ENCODE data around the gene APC.

APC gene

DNA sequence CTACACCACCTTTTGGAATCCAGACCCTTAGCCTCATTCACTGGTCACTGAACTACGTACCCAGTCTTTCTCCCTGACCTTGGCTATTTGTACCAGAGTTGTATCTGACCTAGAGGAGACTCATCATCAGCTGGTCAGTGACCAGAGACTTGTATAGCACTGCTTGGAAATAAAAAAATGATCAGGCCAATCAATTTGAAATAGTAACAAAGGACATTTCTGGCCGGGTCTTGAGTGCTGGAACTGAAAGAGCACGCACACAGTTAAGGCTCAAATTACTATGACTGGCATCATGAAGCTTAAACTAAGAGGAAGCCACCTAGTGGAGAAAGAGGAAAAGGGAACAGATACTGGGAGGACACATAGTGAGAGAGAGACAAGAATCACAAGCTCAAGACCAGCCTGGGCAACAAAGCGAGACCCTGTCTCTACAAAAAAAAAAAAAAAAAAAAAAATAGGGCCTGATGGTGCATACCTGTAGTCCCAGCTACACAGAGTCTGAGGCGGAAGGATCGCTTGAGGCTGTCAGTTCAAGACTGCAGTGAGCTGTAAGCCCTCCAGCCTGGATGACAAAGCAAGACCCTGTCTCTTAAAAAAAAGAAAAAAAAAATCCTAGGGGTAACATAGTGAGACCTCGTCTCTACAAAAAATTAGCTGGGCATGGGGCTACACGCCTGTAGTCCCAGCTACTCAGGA lies 110.6 kb downstream of the APC start (continued):
- TF ChIP-seq, protein P1, sequence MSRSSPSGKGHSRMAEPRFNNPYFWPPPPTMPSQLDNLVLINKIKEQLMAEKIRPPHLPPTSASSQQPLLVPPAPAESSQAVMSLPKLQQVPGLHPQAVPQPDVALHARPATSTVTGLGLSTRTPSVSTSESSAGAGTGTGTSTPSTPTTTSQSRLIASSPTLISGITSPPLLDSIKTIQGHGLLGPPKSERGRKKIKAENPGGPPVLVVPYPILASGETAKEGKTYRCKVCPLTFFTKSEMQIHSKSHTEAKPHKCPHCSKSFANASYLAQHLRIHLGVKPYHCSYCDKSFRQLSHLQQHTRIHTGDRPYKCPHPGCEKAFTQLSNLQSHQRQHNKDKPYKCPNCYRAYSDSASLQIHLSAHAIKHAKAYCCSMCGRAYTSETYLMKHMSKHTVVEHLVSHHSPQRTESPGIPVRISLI (tag by site-specific recombination; IDR thresholded peaks at IDR 0.05): 0 out of 2 replicates have a peak, but pooled peaks have one; percentile 23
- TF ChIP-seq ZFP69B (tag by site-specific recombination; IDR thresholded peaks at IDR 0.05): no peak
- no peak for TF ChIP-seq GLI4 (tag by site-specific recombination; IDR thresholded peaks at IDR 0.05)
- TF ChIP-seq, protein P2, sequence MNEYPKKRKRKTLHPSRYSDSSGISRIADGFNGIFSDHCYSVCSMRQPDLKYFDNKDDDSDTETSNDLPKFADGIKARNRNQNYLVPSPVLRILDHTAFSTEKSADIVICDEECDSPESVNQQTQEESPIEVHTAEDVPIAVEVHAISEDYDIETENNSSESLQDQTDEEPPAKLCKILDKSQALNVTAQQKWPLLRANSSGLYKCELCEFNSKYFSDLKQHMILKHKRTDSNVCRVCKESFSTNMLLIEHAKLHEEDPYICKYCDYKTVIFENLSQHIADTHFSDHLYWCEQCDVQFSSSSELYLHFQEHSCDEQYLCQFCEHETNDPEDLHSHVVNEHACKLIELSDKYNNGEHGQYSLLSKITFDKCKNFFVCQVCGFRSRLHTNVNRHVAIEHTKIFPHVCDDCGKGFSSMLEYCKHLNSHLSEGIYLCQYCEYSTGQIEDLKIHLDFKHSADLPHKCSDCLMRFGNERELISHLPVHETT (tag by site-specific recombination; IDR thresholded peaks at IDR 0.05): 0 out of 2 replicates have a peak, but pooled peaks have one; percentile 40
- peak; percentile 55 for TF ChIP-seq ZNF600 (tag by site-specific recombination; IDR thresholded peaks at IDR 0.05)
- TF ChIP-seq, protein P3, sequence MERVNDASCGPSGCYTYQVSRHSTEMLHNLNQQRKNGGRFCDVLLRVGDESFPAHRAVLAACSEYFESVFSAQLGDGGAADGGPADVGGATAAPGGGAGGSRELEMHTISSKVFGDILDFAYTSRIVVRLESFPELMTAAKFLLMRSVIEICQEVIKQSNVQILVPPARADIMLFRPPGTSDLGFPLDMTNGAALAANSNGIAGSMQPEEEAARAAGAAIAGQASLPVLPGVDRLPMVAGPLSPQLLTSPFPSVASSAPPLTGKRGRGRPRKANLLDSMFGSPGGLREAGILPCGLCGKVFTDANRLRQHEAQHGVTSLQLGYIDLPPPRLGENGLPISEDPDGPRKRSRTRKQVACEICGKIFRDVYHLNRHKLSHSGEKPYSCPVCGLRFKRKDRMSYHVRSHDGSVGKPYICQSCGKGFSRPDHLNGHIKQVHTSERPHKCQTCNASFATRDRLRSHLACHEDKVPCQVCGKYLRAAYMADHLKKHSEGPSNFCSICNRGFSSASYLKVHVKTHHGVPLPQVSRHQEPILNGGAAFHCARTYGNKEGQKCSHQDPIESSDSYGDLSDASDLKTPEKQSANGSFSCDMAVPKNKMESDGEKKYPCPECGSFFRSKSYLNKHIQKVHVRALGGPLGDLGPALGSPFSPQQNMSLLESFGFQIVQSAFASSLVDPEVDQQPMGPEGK (tag by site-specific recombination; IDR thresholded peaks at IDR 0.05): no peak
- TF ChIP-seq ZNF121 (tag by site-specific recombination; IDR thresholded peaks at IDR 0.05): peak; percentile 73; the same call in 1 of the 2 replicates
- TF ChIP-seq SP2 (tag by site-specific recombination; IDR thresholded peaks at IDR 0.05): no peak
- 0 out of 2 replicates have a peak, but pooled peaks have one; percentile 46 for TF ChIP-seq ZNF660 (tag by site-specific recombination; IDR thresholded peaks at IDR 0.05)

DNA sequence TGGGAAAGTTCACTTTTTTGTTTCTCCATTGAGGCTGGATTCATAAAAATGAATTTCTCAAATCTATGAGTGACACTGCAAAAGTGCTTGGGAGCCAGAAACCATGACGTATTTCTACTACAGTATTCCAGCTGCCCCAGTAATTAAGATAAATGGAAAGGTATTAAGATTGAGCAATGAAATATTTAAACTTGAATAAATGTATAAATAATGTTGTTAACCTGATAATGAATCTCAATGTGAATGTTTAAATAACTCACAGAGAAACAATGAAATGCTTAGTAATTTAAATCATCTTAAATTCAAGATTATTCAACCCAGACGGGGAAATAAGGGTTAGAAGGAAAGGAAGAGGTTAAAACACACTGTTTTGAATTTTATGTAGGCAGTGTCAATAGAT lies 112.2 kb downstream of the APC start:
- ChIA-PET POLR2A (no interaction called here), CTCF (interaction anchor here (0.9 to 1.8 kb wide), 2 partner anchors 11 to 299 kb away, joined by 3 to 5 read pairs; partner anchors contain the start of gene SRP19)
- no peak for TF ChIP-seq ZBTB17 (tag by site-specific recombination; IDR thresholded peaks at IDR 0.05)
- TF ChIP-seq, protein P4, sequence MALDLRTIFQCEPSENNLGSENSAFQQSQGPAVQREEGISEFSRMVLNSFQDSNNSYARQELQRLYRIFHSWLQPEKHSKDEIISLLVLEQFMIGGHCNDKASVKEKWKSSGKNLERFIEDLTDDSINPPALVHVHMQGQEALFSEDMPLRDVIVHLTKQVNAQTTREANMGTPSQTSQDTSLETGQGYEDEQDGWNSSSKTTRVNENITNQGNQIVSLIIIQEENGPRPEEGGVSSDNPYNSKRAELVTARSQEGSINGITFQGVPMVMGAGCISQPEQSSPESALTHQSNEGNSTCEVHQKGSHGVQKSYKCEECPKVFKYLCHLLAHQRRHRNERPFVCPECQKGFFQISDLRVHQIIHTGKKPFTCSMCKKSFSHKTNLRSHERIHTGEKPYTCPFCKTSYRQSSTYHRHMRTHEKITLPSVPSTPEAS (tag by site-specific recombination; IDR thresholded peaks at IDR 0.05): no peak
- TF ChIP-seq ZNF701 (tag by site-specific recombination; IDR thresholded peaks at IDR 0.05): no peak
- no peak for TF ChIP-seq ZNF426 (tag by site-specific recombination; IDR thresholded peaks at IDR 0.05)
- no peak for TF ChIP-seq ZIC2 (tag by site-specific recombination; IDR thresholded peaks at IDR 0.05)
- no peak for TF ChIP-seq ZNF23 (tag by site-specific recombination; IDR thresholded peaks at IDR 0.05; ENCODE audit: borderline replicate concordance)
- no peak for TF ChIP-seq REPIN1 (tag by site-specific recombination; IDR thresholded peaks at IDR 0.05; ENCODE audit: low read depth)
- H3K4me1 ChIP-seq (ENCODE audit: control insufficient read depth, insufficient read depth, low read length): no peaks in the 10 kb centered on the region; the same call in 1 of the 2 replicates
- no peak overlapping the region for H3K27ac ChIP-seq (ENCODE audit: extremely low read depth, low read depth, low read length)
- H3K4me3 ChIP-seq (ENCODE audit: low read depth, low read length): no peak overlapping the region
- H3K36me3 ChIP-seq (ENCODE audit: control insufficient read depth in 2 of 2, insufficient read depth in 1 of 2, low read length in 2 of 2): no peaks in the 10 kb centered on the region
- H3K9me3 ChIP-seq (ENCODE audit: control insufficient read depth, insufficient read depth, low read depth, low read length): no peaks in the 10 kb centered on the region

DNA sequence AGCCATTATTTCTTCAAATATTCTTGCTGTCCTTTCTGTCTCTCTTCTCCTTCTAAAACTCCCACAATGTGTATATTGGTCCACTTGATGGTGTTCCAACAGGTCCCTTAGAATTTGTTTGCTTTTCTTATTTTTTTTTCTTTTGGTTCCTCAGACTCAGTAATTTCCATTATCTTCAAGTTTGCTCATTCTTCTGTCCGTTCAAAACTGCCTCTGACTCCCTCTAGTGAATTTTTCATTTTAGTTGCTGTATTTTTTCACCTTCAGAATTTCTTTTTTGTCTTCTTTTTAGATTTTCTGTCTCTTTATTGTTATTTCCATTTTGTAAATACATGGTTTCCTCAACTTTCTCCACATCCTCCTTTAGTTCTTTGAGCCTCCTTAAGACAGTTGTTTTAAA lies 117.0 kb downstream of the APC start:
- Histone ChIP-seq H3K4me3 (ENCODE audit: low read depth, low read length) (no peak overlapping the region), H3K4me1 (ENCODE audit: control insufficient read depth, insufficient read depth, low read length) (no peaks in the 10 kb centered on the region), H3K36me3 (ENCODE audit: control insufficient read depth in 2 of 2, insufficient read depth in 1 of 2, low read length in 2 of 2) (no peaks in the 10 kb centered on the region), H3K27ac (ENCODE audit: extremely low read depth, low read depth, low read length) (no peak overlapping the region), H3K9me3 (ENCODE audit: control insufficient read depth, insufficient read depth, low read depth, low read length) (no peaks in the 10 kb centered on the region)
- ChIA-PET POLR2A (no interaction called here), CTCF (interaction anchor here (0.6 to 1.0 kb wide), 2 partner anchors 163 to 667 kb away, joined by 3 read pairs; no protein-coding TSS in a partner anchor)
- TF ChIP-seq ZNF558 (tag by site-specific recombination; IDR thresholded peaks at IDR 0.05): peak; percentile 5
- TF ChIP-seq, protein P5, sequence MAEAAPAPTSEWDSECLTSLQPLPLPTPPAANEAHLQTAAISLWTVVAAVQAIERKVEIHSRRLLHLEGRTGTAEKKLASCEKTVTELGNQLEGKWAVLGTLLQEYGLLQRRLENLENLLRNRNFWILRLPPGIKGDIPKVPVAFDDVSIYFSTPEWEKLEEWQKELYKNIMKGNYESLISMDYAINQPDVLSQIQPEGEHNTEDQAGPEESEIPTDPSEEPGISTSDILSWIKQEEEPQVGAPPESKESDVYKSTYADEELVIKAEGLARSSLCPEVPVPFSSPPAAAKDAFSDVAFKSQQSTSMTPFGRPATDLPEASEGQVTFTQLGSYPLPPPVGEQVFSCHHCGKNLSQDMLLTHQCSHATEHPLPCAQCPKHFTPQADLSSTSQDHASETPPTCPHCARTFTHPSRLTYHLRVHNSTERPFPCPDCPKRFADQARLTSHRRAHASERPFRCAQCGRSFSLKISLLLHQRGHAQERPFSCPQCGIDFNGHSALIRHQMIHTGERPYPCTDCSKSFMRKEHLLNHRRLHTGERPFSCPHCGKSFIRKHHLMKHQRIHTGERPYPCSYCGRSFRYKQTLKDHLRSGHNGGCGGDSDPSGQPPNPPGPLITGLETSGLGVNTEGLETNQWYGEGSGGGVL (tag by site-specific recombination; IDR thresholded peaks at IDR 0.05): no peak
- TF ChIP-seq, protein P6, sequence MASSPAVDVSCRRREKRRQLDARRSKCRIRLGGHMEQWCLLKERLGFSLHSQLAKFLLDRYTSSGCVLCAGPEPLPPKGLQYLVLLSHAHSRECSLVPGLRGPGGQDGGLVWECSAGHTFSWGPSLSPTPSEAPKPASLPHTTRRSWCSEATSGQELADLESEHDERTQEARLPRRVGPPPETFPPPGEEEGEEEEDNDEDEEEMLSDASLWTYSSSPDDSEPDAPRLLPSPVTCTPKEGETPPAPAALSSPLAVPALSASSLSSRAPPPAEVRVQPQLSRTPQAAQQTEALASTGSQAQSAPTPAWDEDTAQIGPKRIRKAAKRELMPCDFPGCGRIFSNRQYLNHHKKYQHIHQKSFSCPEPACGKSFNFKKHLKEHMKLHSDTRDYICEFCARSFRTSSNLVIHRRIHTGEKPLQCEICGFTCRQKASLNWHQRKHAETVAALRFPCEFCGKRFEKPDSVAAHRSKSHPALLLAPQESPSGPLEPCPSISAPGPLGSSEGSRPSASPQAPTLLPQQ (tag by site-specific recombination; IDR thresholded peaks at IDR 0.05): no peak
- TF ChIP-seq ZBTB48 (tag by site-specific recombination; IDR thresholded peaks at IDR 0.05): no peak
- TF ChIP-seq ZNF366 (tag by site-specific recombination; conservative IDR thresholded peaks at IDR 0.05): no peak
